OCI-LY3 (cell line): ENCODE measurements around the gene ARID1B.

ENCODE experiments used
- H2AFZ ChIP-seq: fragments of 200-600, 300-600 bp; shearing (Covaris generic); 2 replicates; pipeline ENCODE4 v1.6.0; 2014; ENCODE audit warnings: antibody characterized with exemption, low read depth, low read length
- H3K27ac ChIP-seq: fragments of 200-600, 300-600 bp; sonication (generic); 2 replicates; pipeline ENCODE4 v1.5.1; 2014; ENCODE audit warnings: mild to moderate bottlenecking, low read length, moderate library complexity, mixed read lengths
- H3K27me3 ChIP-seq: fragments of 200-600, 300-600 bp; sonication (generic); 2 replicates; pipeline ENCODE4 v1.6.1; 2014; ENCODE audit warnings: low read depth, low read length, mixed read lengths
- H3K36me3 ChIP-seq: fragments of 200-600, 300-600 bp; sonication (generic); replicated peaks from 2 replicates; pipeline ENCODE3; 2014; ENCODE audit warnings: low read depth, low read length, mixed read lengths
- H3K4me1 ChIP-seq: fragments of 300-600, 200-600 bp; sonication (generic); 2 replicates; pipeline ENCODE4 v1.6.1; 2014; ENCODE audit warnings: low read length, mixed read lengths
- H3K4me2 ChIP-seq: fragments of 200-600, 300-600 bp; sonication (generic); 2 replicates; pipeline ENCODE4 v1.6.1; 2014; ENCODE audit warnings: low read length, mixed read lengths
- H3K4me3 ChIP-seq: fragments of 300-600, 200-600 bp; sonication (generic); 2 replicates; pipeline ENCODE4 v1.5.1; 2014; ENCODE audit warnings: antibody characterized with exemption, mild to moderate bottlenecking, low read length, moderate library complexity
- H3K79me2 ChIP-seq: fragments of 300-600, 200-600 bp; shearing (Covaris generic); 2 replicates; pipeline ENCODE4 v1.6.1; 2014; ENCODE audit warnings: mild to moderate bottlenecking, low read length, mixed read lengths
- H3K9ac ChIP-seq: fragments of 300-600, 200-600 bp; shearing (Covaris generic); 2 replicates; pipeline ENCODE4 v1.6.0; 2014; ENCODE audit warnings: mild to moderate bottlenecking, low read length, moderate library complexity
- H3K9me3 ChIP-seq: fragments of 200-600, 300-600 bp; shearing (Covaris generic); 2 replicates; pipeline ENCODE4 v1.6.1; 2014; ENCODE audit warnings: low read length, mixed read lengths; ENCODE audit not compliant: insufficient read depth
- H4K20me1 ChIP-seq: fragments of 200-600, 300-600 bp; sonication (generic); 2 replicates; pipeline ENCODE4 v1.6.1; 2016; ENCODE audit warnings: low read length, mixed read lengths; ENCODE audit not compliant: insufficient read depth
- EZH2phosphoT487 ChIP-seq: fragments of 200-600 bp; shearing (Covaris generic); IDR thresholded peaks from 2 replicates; pipeline ENCODE4 v1.6.1; 2018; ENCODE audit warnings: antibody characterized with exemption, mixed run types, low read depth
- TF ChIP-seq, protein P1 (sequence below): fragments of 200-600, 300-600 bp; sonication (generic); IDR thresholded peaks from 2 replicates; pipeline ENCODE4 v1.5.1; 2014; ENCODE audit warnings: antibody characterized with exemption, low read length, low read depth

The ARID1B gene

GRCh38 chr6:157244175-157244574 is 467.0 kb downstream of the ARID1B start:
- Histone ChIP-seq H3K27me3 (0 out of 2 replicates have a peak, but pooled peaks cover 3% of the 10 kb centered on the region), H3K27ac (no peak overlapping the region), H3K4me3 (no peak overlapping the region), H3K9me3 (no peaks in the 10 kb centered on the region), H3K4me1 (peaks cover 8% of the 10 kb centered on the region), H3K79me2 (no peaks in the 10 kb centered on the region), H2AFZ (no peak overlapping the region), H3K4me2 (no peak overlapping the region), H3K36me3 (no peaks in the 10 kb centered on the region), H3K9ac (no peak overlapping the region), H4K20me1 (no peaks in the 10 kb centered on the region)
- TF ChIP-seq, protein P1, sequence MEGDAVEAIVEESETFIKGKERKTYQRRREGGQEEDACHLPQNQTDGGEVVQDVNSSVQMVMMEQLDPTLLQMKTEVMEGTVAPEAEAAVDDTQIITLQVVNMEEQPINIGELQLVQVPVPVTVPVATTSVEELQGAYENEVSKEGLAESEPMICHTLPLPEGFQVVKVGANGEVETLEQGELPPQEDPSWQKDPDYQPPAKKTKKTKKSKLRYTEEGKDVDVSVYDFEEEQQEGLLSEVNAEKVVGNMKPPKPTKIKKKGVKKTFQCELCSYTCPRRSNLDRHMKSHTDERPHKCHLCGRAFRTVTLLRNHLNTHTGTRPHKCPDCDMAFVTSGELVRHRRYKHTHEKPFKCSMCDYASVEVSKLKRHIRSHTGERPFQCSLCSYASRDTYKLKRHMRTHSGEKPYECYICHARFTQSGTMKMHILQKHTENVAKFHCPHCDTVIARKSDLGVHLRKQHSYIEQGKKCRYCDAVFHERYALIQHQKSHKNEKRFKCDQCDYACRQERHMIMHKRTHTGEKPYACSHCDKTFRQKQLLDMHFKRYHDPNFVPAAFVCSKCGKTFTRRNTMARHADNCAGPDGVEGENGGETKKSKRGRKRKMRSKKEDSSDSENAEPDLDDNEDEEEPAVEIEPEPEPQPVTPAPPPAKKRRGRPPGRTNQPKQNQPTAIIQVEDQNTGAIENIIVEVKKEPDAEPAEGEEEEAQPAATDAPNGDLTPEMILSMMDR, result no peak
- TF ChIP-seq EZH2phosphoT487, result no peak

- H3K9me3 ChIP-seq, result no peaks in the 10 kb centered on the region
- H3K36me3 ChIP-seq, result no peaks in the 10 kb centered on the region
- no peak for TF ChIP-seq EZH2phosphoT487
- TF ChIP-seq, protein P1, result no peak
- H3K4me3 ChIP-seq, result no peak overlapping the region
- H2AFZ ChIP-seq, result no peak overlapping the region
- H4K20me1 ChIP-seq, result no peaks in the 10 kb centered on the region
- 0 out of 2 replicates have a peak, but pooled peaks cover under 1% of the 10 kb centered on the region for H3K27me3 ChIP-seq
- H3K9ac ChIP-seq, result no peak overlapping the region
- H3K79me2 ChIP-seq, result no peaks in the 10 kb centered on the region
- no peak overlapping the region for H3K4me2 ChIP-seq
- H3K27ac ChIP-seq, result no peak overlapping the region
- peaks cover 8% of the 10 kb centered on the region for H3K4me1 ChIP-seq
Observed at GRCh38 chr6:157244780-157245179, 467.6 kb downstream of the ARID1B start.

DNA sequence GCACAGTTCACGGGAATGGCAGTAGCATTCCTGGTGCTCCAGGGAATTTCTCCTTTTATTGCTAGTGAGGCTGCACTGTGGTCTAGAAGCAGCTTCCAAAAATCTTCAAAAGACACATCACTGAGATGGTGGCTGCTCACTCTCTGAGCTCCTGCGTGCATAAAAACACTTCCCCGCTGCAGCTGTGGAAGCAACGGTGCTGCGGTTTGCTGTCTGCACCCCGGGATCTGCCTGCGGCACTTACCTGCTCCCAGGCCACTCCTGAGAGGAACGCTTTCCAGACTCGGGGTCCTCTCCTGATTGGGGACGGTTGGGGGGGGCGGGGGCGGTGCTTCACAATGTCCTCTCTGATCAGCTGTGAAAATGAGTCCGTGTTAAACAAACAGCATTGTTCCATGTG is 468.3 kb downstream of the ARID1B start:
- Histone ChIP-seq H3K79me2 (no peaks in the 10 kb centered on the region), H4K20me1 (no peaks in the 10 kb centered on the region), H3K4me3 (no peak overlapping the region), H3K36me3 (no peaks in the 10 kb centered on the region), H3K27ac (no peak overlapping the region), H3K27me3 (no peaks in the 10 kb centered on the region), H2AFZ (no peak overlapping the region), H3K9me3 (no peaks in the 10 kb centered on the region), H3K9ac (no peak overlapping the region), H3K4me2 (no peak overlapping the region), H3K4me1 (peaks cover 2% of the 10 kb centered on the region; the same call in 1 of the 2 replicates)
- TF ChIP-seq, protein P1, result no peak
- no peak for TF ChIP-seq EZH2phosphoT487

- no peaks in the 10 kb centered on the region for H3K27me3 ChIP-seq
- no peak overlapping the region for H2AFZ ChIP-seq
- TF ChIP-seq, protein P1, result no peak
- no peak for TF ChIP-seq EZH2phosphoT487
- H3K4me2 ChIP-seq, result no peak overlapping the region
- H3K36me3 ChIP-seq, result no peaks in the 10 kb centered on the region
- H3K4me1 ChIP-seq, result no peaks in the 10 kb centered on the region
- H3K4me3 ChIP-seq, result no peak overlapping the region
- no peak overlapping the region for H3K9ac ChIP-seq
- H3K79me2 ChIP-seq, result no peaks in the 10 kb centered on the region
- H3K27ac ChIP-seq, result no peak overlapping the region
- no peaks in the 10 kb centered on the region for H3K9me3 ChIP-seq
- H4K20me1 ChIP-seq, result no peaks in the 10 kb centered on the region
Observed at GRCh38 chr6:157246048-157246630, 469.0 kb downstream of the ARID1B start.
